Nephron progenitor cell (in vitro differentiated cells): ENCODE data around the gene CHD2.

Experiments used
- DNase-seq: peaks from one replicate; pipeline ENCODE4 v3.0.0; 2021
- H3K27ac Mint-ChIP-seq: 2 replicates; pipeline ENCODE4 v1.8.0; 2021; ENCODE audit warnings: mild to moderate bottlenecking, moderate library complexity, mixed read lengths
- H3K27me3 Mint-ChIP-seq: 2 replicates; pipeline ENCODE4 v1.8.0; 2021; ENCODE audit warnings: mild to moderate bottlenecking, low read depth, mixed read lengths; ENCODE audit not compliant: poor library complexity
- H3K36me3 Mint-ChIP-seq: 2 replicates; pipeline ENCODE4 v1.8.0; 2021; ENCODE audit warnings: low read depth, mixed read lengths
- H3K4me1 Mint-ChIP-seq: 2 replicates; pipeline ENCODE4 v1.8.0; 2021; ENCODE audit warnings: mixed read lengths
- H3K4me3 Mint-ChIP-seq: 2 replicates; pipeline ENCODE4 v1.8.0; 2021; ENCODE audit warnings: mild to moderate bottlenecking, moderate library complexity, mixed read lengths
- H3K9me3 Mint-ChIP-seq: 2 replicates; pipeline ENCODE4 v1.8.0; 2021; ENCODE audit warnings: mild to moderate bottlenecking, moderate library complexity, mixed read lengths
- TF ChIP-seq, protein P1 (sequence below): fragments of 200-600 bp; sonication (generic); IDR thresholded peaks from 2 replicates; pipeline ENCODE4 v1.5.0; 2021; ENCODE audit warnings: antibody characterized with exemption

CHD2 gene

DNA sequence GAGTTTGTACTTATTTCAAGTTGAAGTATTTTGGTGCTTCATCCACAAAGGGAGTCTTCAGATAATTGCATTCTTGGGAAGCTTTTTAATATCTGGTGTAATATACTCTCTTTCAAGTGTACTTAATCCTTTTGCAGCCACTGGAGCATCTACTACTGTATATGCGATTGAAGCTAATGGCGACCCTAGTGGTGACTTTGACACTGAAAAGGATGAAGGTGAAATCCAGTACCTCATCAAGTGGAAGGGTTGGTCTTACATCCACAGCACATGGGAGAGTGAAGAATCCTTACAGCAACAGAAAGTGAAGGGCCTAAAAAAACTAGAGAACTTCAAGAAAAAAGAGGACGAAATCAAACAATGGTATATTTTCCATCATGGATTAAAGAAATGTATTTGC lies 42.6 kb downstream of the CHD2 start:
- Mint-ChIP-seq H3K4me1 (no peaks in the 10 kb centered on the region), H3K27me3 (no peaks in the 10 kb centered on the region), H3K36me3 (peaks cover 93% of the 10 kb centered on the region), H3K27ac (no peak overlapping the region), H3K9me3 (peaks cover 26% of the 10 kb centered on the region), H3K4me3 (no peak overlapping the region)
- TF ChIP-seq, protein P1, sequence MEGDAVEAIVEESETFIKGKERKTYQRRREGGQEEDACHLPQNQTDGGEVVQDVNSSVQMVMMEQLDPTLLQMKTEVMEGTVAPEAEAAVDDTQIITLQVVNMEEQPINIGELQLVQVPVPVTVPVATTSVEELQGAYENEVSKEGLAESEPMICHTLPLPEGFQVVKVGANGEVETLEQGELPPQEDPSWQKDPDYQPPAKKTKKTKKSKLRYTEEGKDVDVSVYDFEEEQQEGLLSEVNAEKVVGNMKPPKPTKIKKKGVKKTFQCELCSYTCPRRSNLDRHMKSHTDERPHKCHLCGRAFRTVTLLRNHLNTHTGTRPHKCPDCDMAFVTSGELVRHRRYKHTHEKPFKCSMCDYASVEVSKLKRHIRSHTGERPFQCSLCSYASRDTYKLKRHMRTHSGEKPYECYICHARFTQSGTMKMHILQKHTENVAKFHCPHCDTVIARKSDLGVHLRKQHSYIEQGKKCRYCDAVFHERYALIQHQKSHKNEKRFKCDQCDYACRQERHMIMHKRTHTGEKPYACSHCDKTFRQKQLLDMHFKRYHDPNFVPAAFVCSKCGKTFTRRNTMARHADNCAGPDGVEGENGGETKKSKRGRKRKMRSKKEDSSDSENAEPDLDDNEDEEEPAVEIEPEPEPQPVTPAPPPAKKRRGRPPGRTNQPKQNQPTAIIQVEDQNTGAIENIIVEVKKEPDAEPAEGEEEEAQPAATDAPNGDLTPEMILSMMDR, result no peak
- DNase-seq, result no peak

DNA sequence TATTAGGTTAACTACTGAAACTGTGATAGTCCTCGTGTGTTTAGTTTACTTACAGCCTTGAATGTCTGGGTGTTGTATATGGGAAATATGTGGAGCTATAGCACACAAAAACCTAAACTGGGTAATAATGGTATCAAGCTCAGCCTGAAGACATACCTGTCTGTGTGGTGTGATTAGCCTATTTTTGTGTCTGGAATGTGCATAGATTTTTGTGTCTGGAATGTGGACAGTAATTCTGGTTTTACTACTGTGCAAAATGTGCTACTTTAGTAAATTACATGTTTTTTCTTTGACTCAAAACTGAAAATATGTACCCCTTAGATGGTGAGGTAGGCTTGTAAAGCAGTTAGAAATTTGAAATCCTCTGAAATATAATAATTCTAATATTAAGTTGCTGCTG lies 43.5 kb downstream of the CHD2 start:
- TF ChIP-seq, protein P1, result no peak
- H3K4me1 Mint-ChIP-seq, result no peaks in the 10 kb centered on the region
- H3K27me3 Mint-ChIP-seq, result peaks cover 4% of the 10 kb centered on the region
- no peak for DNase-seq
- peaks cover 35% of the 10 kb centered on the region for H3K9me3 Mint-ChIP-seq
- no peak overlapping the region for H3K4me3 Mint-ChIP-seq
- H3K27ac Mint-ChIP-seq, result no peak overlapping the region
- H3K36me3 Mint-ChIP-seq, result peaks cover 94% of the 10 kb centered on the region

DNA sequence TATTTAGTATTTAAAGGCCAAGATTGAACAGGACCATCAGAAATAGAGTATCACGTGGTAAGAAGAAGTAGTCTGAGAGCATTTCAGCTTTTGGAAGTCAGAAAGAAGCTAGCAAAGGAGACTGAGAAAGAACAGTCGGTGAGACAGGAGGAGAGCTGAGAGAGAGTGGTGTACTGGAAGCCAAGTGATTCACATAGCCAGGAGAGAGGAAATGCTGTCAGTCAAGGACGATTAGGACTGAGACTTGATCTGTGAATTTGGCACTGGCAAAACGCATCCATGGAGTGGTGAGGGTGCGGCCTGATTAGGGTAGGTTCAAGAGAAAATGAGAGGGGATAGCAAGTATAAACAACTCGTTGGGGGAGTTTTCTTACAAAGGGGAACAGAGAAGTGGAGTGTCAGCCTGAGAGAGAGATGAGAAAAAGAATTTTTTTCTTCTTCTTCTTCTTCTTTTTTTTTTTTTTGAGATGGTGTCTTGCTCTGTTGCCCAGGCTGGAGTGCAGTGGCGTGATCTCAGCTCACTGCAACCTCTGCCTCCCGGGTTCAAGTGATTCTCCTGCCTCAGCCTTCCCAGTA lies 44.9 kb downstream of the CHD2 start:
- peak overlapping the region; percentile 13 for H3K27ac Mint-ChIP-seq
- H3K4me1 Mint-ChIP-seq, result no peaks in the 10 kb centered on the region
- peaks cover 94% of the 10 kb centered on the region for H3K36me3 Mint-ChIP-seq

DNA sequence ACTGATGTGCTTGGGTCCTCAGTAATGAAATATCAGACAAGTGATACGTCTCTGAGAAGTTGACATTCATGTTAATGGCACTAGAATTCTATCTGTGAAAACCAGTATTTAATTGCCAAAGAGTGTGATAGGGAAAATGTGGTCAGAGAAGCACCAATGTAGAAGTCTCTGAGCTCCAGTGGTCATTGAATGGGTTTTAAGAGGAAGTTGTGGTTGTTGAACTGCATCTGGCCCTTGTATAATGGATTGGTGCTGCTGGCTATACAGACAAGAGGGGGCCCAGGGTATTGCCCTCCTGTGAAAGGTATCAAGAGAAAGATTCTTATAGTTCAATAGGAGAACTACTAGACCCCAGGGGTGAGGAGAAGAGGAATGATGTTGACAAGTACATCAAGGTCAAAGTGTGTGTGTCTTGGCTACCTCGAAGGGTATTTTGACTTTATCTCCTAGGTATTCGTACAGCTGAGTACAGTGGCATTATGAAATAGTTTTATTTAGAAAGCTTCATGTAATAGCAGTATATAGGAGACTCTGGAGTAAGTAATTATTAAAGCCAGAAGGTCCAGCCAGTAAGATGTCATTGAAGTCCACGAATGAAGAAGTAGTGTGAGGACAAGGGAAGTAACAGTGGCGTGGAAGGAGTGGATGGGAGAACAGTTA lies 47.1 kb downstream of the CHD2 start:
- DNase-seq, result no peak
- no peak overlapping the region for H3K4me3 Mint-ChIP-seq
- H3K9me3 Mint-ChIP-seq, result peaks cover 49% of the 10 kb centered on the region
- no peaks in the 10 kb centered on the region for H3K4me1 Mint-ChIP-seq
- TF ChIP-seq, protein P1, result no peak
- peak overlapping the region; percentile 64 for H3K27ac Mint-ChIP-seq
- H3K27me3 Mint-ChIP-seq, result peaks cover 4% of the 10 kb centered on the region
- H3K36me3 Mint-ChIP-seq, result peaks cover 100% of the 10 kb centered on the region

More for the DNA sequence above, 44.9 kb downstream of the CHD2 start:
- Mint-ChIP-seq H3K4me3 (no peak overlapping the region), H3K27me3 (peaks cover 4% of the 10 kb centered on the region), H3K9me3 (peaks cover 49% of the 10 kb centered on the region)
- TF ChIP-seq, protein P1, result no peak
- no peak for DNase-seq

DNA sequence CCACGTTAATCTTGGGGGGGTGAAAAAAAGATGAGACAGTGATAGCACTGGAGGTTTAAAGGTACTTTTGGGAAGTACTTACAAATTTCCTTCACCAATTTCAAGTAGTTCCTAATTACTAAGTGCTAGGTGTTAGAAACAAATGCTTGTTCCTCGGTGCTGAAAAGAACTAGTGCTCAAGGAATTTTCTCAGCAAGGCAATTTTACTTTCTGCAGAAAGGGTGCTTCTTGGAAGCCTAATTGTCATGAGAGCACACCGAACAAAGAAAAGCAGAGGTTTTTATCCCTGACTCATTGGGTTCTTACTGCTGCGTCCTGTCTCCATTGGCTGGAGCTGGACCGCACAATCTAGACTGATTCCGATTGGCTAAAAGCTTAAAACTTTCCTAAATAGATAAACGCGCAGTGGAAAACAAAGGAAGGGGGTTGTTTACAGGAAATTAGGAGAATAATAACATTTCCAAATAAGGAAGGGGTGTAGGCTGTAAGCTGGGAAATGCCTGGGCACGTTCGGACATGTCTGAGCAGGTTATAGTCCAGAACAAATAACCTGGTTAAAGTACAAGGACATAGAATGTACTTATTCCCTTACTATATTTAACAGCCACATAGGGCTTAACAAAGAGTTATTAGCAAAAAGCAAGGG lies 49.6 kb downstream of the CHD2 start:
- peak overlapping the region; percentile 94 for H3K27ac Mint-ChIP-seq
- peaks cover 4% of the 10 kb centered on the region for H3K27me3 Mint-ChIP-seq
- H3K36me3 Mint-ChIP-seq, result peaks cover 91% of the 10 kb centered on the region
- no peak for DNase-seq
- no peaks in the 10 kb centered on the region for H3K4me1 Mint-ChIP-seq
- H3K4me3 Mint-ChIP-seq, result no peak overlapping the region
- H3K9me3 Mint-ChIP-seq, result peaks cover 45% of the 10 kb centered on the region
- TF ChIP-seq, protein P1, result no peak
